Activated CD8-positive, alpha-beta memory T cell treated with anti-CD3 and anti-CD28 coated beads for 4 hours (primary cell): ENCODE results near the gene RNF13.
"Not testable (repeated sequence)": the region's sequence is repeated elsewhere in the genome, so short reads cannot be mapped to it uniquely, and the experiment has no call there.

Source experiments
- DNase-seq, 2 donors: peaks; one replicate each; pipeline ENCODE4 v3.0.0-alpha.2; 2020; ENCODE audit warnings: low read depth in 2 of 2

The RNF13 gene

DNA sequence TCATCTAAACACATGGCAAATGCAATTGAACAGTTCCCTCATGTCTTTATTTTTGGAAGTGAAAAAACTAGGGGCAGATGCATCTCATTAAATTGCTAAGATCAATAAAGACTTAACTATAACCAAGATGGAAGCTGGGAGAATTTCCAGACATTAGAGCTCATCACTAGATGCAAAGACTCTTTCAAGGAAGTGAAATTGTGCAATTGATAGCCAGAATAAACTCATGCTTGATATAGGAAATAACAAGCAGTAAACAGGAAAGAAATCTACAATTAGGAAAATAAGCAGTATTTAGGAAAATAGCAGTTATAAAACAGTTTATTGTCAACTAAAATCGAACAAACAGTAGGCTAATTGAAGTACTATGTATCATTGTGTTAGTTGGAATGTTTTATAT, 11.8 kb upstream of the RNF13 start:
- DNase-seq, result no peak

GRCh38 chr3:149801639-149802038, 11.4 kb upstream of the RNF13 start:
- no peak for DNase-seq

DNA sequence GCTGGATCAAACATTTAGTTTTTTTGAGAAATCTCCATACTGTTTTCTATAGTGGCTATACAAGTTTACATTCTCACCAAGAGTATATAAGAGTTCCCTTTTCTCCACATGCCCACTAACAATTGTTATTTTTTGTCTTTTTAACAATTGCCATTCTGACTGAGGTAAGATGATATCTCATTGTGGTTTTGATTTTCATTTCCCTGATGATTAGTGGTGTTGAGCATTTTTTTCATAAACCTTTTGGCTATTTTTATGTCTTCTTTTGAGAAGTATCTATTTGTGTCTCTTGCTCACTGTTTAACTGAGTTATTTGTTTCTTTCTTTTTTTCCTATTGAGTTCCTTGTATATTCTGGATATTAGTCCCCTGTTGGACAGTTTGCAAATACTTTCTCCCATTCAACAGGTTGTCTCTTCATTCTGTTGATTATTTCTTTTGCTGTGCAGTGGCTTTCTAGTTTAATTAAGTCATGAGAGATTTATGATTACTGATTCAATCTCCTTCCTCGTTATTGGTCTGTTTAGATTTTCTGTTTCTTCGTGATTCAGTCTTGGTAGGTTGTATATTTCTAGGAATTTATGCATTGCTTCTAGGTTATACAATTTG, 6.7 kb upstream of the RNF13 start:
- DNase-seq, result no peak

DNA sequence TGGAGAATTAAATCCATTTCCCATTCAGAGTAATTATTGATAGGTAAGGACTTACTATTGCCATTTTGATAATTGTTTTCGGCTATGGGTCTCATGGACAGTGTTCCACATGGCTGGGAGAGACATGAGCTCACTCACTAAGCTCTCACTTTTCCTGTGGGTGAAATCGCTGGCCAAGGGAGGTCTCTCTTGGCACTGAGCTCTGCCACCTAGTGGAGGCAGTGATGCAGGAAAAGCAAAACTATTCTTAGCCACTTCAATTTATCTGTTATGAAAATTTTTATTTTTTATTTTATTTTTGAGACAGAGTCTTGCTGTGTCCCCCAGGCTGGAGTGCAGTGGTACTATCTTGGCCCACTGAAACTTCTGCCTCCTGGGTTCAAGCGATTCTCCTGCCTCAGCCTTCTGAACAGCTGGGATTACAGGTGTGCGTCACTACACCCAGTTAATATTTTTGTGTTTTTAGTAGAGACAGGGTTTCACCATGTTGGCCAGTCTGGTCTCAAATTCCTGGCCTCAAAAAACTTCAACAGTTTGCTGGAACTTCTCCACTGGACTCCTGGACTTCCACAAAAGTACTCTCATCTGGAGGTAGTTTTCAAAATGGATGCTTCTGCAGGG, 4.7 kb upstream of the RNF13 start:
- DNase-seq, result peak in 1 of 2 donors; percentile 31

DNA sequence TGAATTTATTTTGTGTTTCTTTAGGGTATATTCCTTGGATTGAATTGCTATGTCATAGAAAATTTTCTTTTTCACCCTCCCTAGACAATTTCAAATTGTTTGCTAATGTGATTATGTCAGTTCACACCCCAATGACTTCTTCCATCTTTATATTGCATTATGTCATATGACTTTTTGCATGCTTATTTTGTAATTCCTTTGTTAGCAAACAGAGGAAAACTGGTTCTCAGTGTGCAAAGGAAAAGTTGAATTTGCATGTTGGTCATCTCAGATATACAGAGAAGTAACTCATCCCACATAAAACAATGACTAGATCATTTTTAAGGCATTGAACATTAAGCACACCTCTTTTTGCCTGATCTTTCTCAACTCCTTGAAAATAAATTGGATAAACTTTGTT, 3.3 kb upstream of the RNF13 start:
- DNase-seq, result no peak

DNA sequence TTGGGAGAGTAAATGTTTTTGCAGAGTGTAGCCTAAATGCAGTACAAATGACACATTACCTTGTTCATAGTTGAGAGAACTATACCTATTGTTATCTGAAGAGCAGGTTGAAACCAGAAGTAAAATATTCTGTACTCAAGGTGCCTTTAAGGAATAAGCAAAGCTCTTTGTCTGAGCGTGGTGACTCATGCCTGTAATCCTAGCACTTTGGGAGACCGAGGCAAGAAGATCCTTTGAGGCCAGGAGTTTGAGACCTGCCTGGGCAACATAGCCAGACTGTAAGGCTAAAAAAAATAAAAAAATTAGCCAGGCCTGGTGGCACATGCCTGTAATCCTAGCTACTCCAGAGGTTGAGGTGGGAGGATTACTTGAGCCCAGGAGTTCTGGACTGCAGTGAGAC, 2.2 kb upstream of the RNF13 start:
- no peak for DNase-seq

GRCh38 chr3:149812165-149812605, 830 bp upstream of the RNF13 start:
- DNase-seq, result no peak

- no peak for DNase-seq
Measured at GRCh38 chr3:149813367-149814281, 609 bp downstream of the RNF13 start.

DNA sequence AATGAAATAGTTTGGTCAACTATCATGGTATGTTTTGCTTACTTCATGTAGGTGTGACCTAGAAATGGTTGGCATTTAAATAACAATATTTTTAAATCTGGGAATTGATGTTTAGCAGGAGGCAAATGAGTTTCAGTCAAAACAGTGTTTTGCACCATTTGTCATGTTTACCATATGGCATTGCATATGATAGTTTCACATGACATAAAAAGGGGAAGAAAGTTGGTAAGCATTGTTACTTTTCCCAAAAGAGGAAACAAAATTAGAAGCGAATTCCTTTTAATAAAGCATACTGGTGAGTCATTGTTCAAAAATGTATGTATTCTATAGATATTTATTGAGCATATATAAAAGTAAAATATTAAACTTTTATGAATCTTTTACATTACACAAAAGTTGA, 2.3 kb downstream of the RNF13 start:
- no peak for DNase-seq

- no peak for DNase-seq
Measured at GRCh38 chr3:149815728-149816127, 2.7 kb downstream of the RNF13 start.

GRCh38 chr3:149816311-149816710, 3.3 kb downstream of the RNF13 start:
- no peak for DNase-seq

DNA sequence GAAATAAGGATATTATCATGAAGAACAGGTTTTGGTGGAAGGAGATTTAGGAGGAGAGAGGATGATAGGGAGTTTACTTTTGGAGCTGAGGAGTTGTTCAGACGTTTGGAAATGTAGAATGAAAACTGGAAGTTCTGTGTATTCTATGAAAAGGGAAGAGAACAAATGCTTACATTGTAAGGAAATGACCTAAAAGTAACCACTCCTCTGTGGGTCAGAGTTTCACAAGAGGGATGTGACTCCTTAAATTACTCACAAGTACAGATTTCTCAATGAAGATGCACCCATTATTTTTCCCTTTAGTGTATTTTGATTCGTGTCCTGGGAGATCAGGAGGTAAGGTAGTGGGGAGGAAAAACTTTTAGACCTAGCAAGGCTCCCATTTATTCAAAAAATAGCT, 4.0 kb downstream of the RNF13 start:
- DNase-seq, result no peak

DNA sequence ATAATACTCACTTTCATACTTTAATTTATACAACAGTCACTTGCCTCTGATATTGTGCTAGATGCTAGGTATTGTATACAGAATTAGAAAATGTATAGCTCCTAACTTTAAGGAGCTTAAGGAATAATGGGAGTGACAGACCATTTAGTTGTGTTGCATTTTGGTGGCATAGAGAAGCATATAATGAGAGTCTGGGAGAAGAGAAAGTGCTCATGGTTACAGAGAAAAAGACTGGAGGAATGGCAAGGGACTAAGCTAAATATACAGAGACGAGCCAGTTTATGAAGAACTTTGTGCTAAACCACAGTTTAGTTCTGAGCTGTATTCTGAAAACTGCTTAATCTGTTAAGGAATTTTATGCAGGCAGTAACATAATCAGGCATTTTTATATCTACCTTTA, 6.4 kb downstream of the RNF13 start:
- DNase-seq, result no peak

- DNase-seq, result no peak
Measured at GRCh38 chr3:149820183-149820582, 7.2 kb downstream of the RNF13 start.

DNA sequence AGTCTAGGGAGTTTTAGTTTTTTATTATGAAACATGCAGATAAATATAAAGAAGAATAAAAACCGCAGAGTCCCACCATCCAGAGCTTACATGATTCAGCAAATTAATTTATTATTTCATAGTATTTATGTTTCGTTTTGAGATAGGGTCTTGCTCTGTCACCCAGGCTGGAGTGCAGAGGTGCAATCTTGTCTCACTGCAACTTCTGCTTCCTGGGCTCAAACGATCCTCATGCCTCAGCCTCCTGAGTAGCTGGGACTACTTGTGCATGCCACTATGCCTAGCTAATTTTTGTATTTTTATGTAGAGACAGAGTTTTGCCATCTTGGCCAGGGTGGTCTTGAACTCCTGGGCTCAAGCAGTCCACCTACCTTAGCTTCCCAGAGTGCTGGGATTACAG, 13.6 kb downstream of the RNF13 start:
- no peak for DNase-seq

GRCh38 chr3:149828390-149828789, 15.4 kb downstream of the RNF13 start:
- DNase-seq, result no peak

DNA sequence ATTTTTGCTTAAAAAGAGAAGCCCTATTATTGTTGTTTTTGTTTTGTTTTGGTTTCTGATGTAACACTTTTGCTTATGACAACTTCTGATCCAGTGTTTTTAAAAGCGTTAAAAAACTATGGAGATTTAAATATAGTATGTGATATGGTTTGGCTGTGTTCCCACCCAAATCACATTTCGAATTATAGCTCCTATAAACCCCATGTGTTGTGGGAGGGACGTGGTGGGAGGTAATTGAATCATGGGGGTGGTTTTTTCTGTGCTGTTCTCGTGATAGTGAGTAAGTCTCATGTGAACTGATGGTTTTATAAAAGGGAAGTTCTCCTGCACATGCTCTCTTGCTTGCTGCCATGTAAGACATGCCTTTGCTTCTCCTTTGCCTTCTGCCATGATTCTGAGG, 16.6 kb downstream of the RNF13 start:
- not testable (repeated sequence) for DNase-seq

- no peak for DNase-seq
Measured at GRCh38 chr3:149830902-149831301, 17.9 kb downstream of the RNF13 start.

DNA sequence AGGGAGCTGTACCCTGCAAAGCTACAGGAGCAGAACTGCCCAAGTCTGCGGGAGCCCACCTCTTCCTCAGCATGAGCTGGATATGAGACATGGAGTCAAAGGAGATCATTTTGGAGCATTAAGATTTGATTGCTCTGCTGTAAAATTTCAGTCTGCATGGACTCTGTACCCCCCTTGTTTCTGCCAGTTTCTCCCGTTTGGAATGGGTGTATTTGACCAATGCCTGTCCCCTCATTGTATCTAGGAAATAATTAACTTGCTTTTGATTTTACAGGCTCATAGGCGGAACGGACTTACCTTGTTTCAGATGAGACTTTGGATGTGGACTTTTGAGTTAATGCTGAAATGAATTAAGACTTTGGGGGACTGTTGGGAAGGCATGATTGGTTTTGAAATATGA, 18.3 kb downstream of the RNF13 start:
- no peak for DNase-seq

- no peak for DNase-seq
Measured at GRCh38 chr3:149832086-149832485, 19.1 kb downstream of the RNF13 start.

DNA sequence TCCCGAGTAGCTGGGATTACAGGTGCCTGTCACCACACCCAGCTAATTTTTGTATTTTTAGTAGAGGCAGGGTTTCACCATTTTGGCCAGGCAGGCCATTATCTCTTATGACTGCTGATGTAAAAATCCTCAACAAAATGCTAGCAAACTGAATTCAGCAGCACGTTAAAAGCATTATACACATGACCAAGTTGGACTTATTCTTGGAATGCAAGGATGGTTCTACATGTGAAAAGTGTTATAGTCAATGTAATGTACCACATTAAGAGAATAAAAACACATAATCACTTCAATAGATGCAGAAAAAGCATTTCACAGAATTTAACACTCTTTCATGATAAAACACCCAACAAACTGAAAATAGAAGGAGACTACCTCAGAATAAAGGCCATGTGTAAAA, 20.2 kb downstream of the RNF13 start:
- DNase-seq, result no peak

DNA sequence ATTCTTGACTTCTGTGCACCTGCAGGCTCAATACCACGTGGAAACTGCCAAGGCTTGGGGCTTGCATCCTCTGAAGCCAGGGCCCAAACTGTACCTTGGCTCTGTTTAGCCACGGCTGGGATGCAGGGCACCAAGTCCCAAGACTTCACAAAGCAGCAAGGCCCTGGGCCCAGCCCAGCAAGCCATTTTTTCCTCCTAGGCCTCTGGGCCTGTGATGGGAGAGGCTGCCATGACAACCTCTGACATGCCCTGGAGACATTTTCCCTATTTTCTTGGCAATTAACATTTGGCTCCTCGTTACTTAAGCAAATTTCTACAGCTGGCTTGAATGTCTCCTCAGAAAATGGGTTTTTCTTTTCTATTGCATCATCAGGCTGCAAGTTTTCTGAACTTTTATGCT, 25.5 kb downstream of the RNF13 start:
- DNase-seq, result not testable (repeated sequence)

DNA sequence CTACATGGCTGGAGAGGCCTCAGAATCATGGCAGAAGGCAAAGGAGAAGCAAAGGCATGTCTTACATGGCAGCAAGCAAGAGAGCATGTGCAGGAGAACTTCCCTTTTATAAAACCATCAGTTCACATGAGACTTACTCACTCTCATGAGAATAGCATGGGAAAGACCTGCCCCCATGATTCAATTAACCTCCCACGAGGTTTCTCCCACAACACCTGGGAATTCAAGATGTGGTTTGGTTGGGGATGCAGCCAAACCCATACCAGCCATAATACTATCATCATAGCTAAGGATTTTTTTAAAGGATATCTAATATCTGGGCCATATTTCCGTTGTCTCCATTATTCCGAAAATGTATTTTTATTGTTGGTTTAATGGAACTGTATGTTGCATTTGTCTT, 26.5 kb downstream of the RNF13 start:
- not testable (repeated sequence) for DNase-seq
